ENCODE data around the gene BBS4. TPM values are rescaled to one million over a fixed set of nuclear protein-coding genes. Genes with fewer than 3 reads are reported as not detected.

Gene BBS4
- total and polyA plus RNA-seq, 9 donors = 17.8 to 30.2 (median 23.4) TPM

GRCh38 chr15:72728821-72729220 lies 42.8 kb downstream of the BBS4 start:
- H3K4me1 ChIP-seq (ENCODE audit: insufficient read depth) = no peaks in the 10 kb centered on the region
- no peaks in the 10 kb centered on the region for H3K9me3 ChIP-seq
- H3K27ac ChIP-seq = no peak overlapping the region
- intact Hi-C loops (cut with DNase I) = loop anchor here in 1 of 4 donors (10.0 kb wide), 1 partner anchor 56 kb away; the partner anchor contains the start of gene ADPGK
- 93 to 95% (median 94%) methylated on average over 1 of the region's 1 CpG for WGBS, 3 donors
- H3K27me3 ChIP-seq = no peaks in the 10 kb centered on the region
- TF ChIP-seq CTCF (IDR thresholded peaks at IDR 0.05) (no peak), POLR2A (IDR thresholded peaks at IDR 0.05) (no peak)
- H3K36me3 ChIP-seq = no peaks in the 10 kb centered on the region
- DNase-seq = no peak
- no peak overlapping the region for H3K4me3 ChIP-seq

GRCh38 chr15:72732086-72732485 lies 46.1 kb downstream of the BBS4 start:
- intact Hi-C loops (cut with DNase I) = no loop called here
- Histone ChIP-seq H3K36me3 (no peaks in the 10 kb centered on the region), H3K4me1 (ENCODE audit: insufficient read depth) (no peaks in the 10 kb centered on the region), H3K4me3 (no peak overlapping the region), H3K9me3 (no peaks in the 10 kb centered on the region), H3K27ac (no peak overlapping the region), H3K27me3 (no peaks in the 10 kb centered on the region)
- DNase-seq = no peak
- TF ChIP-seq CTCF (IDR thresholded peaks at IDR 0.05) = no peak
- no peak for TF ChIP-seq POLR2A (IDR thresholded peaks at IDR 0.05)
- TF ChIP-seq EP300 (IDR thresholded peaks at IDR 0.05) = no peak

GRCh38 chr15:72732516-72732915 lies 46.5 kb downstream of the BBS4 start:
- Histone ChIP-seq H3K27ac (no peak overlapping the region), H3K27me3 (no peaks in the 10 kb centered on the region), H3K9me3 (no peaks in the 10 kb centered on the region), H3K4me1 (ENCODE audit: insufficient read depth) (no peaks in the 10 kb centered on the region), H3K36me3 (no peaks in the 10 kb centered on the region), H3K4me3 (no peak overlapping the region)
- no peak for TF ChIP-seq POLR2A (IDR thresholded peaks at IDR 0.05)
- no peak for TF ChIP-seq CTCF (IDR thresholded peaks at IDR 0.05)
- no peak for TF ChIP-seq EP300 (IDR thresholded peaks at IDR 0.05)
- WGBS, 3 donors = 86 to 94% (median 88%) methylated on average over 4 of the region's 4 CpGs
- intact Hi-C loops (cut with DNase I) = no loop called here
- no peak for DNase-seq

GRCh38 chr15:72733941-72734738 lies 48.1 kb downstream of the BBS4 start:
- no peaks in the 10 kb centered on the region for H3K9me3 ChIP-seq
- intact Hi-C loops (cut with DNase I) = no loop called here
- H3K36me3 ChIP-seq = no peaks in the 10 kb centered on the region
- H3K27ac ChIP-seq = no peak overlapping the region
- TF ChIP-seq POLR2A (IDR thresholded peaks at IDR 0.05) (no peak), EP300 (IDR thresholded peaks at IDR 0.05) (no peak), CTCF (IDR thresholded peaks at IDR 0.05) (no peak)
- no peak for DNase-seq
- no peaks in the 10 kb centered on the region for H3K4me1 ChIP-seq (ENCODE audit: insufficient read depth)
- 73 to 89% (median 78%) methylated on average over 2 of the region's 2 CpGs for WGBS, 3 donors
- no peaks in the 10 kb centered on the region for H3K27me3 ChIP-seq
- H3K4me3 ChIP-seq = no peak overlapping the region
